Activated gamma-delta T cell (primary cell): Measurements from ENCODE around the gene ACER3.
"Not testable (repeated sequence)": the region's sequence is repeated elsewhere in the genome, so short reads cannot be mapped to it uniquely, and the experiment has no call there.

Experiments
- DNase-seq: peaks from one replicate; lab custom pipeline; 2025; lab: John Stamatoyannopoulos, UW

ACER3 gene

DNA sequence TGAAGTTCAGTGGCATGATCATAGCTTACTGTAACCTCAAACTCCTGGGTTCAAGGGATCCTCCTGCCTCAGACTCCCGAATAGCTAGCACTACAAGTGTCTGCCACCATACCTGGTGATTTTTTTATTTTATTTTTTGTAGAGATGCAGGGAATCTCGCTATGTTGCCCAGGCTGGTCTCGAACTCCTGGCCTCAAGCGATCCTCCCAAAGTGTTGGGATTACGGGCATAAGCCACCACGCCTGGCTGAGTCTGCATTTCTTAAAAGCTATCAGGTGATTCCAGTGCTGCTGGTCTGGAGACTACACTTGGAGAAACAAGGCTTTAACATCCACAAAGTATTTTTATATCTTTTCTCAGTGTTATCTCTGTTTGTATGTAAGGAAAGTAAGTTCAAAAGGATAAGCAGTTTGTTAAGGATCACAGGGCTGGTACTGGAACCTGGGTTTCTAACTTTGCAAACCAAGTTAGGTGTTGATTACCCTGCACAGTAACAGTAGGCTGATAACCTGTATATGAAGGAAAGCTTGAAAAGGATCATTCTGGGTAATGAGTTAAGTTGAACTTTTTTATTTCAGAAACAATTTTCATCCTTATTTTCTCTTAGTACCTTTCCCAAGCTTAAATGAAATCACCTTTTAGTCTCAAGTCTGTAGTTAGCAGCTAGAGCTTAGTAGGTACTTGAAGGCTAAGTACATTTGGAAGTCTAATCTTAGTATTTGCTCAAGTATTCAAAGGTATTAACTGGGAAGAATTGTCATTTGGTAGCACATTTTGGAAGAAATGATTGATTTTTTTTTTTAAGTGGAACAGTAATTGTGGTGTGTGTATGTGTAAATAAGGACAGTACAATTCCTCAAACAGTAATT lies 12.5 kb downstream of the ACER3 start:
- no peak for DNase-seq

DNA sequence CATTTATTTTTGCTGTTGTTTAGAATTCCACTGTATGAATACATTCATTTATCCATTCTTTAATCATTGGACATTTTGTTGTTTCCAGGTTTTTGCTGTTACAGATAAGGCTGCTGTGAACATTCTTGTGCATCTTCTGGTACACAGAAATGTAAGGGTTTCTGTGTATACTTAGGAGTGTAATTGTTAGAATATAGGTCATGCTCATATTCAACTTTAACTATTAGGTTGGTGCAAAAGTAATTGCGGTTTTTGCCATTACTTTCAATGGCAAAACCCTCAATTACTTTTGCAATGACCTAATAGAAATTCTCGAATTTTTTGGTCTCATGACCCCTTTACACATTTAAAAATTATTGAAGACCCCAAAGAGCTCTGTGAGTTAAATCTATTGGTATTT lies 17.3 kb downstream of the ACER3 start:
- no peak for DNase-seq

- no peak for DNase-seq
Observed at GRCh38 chr11:76880314-76880713, 19.6 kb downstream of the ACER3 start.

DNA sequence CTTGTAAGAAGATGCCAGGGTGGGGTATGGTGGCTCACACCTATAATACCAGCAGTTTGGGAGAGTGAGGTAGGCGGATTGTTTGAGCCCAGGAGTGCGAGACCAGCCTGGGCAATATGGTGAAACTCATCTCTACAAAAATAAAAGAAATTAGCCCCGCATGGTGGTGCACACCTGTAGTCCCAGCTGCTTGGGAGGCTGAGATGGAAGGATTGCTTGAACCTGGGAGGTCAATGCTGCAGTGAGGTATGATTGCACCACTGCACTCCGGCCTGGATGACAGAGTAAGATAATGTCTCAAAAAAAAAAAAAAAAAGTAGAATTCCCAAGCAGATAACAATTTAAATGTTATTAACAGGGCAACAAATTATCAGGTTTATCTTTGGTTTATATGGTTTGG lies 20.2 kb downstream of the ACER3 start:
- no peak for DNase-seq

DNA sequence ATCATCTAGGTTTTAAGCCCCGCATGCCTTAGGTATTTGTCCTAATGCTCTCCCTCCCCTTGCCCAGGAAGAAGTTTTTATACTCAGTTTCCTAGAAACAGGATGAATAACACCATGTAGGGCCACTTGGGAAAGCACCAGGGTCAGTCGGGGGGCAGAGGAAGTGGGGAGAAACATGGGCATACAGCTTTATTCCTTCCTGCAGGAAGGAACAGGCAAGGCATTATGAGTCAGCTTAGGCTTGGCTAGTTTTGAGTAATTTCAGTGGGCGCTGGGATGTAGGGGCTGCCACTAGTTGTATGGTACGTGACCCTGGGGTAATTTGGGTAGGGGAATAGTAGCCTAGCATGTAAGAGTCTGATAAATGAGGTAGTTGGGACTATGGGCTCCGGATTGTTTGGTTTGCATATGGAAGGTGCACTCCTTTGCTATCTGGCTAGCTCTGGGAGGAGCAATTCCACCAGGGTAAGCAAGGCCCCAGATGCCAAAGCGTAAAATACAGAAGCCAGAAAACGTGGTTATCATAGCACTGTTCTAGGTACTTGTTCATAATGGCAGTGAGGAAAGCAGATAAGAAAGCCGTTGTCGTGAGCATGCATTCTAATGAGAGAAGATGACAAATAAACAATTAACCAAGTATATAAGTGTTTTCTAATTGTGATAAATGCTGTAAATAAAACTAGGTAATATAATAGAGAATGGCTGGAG lies 24.8 kb downstream of the ACER3 start:
- DNase-seq: no peak

- no peak for DNase-seq
Observed at GRCh38 chr11:76888989-76889388, 28.3 kb downstream of the ACER3 start.

DNA sequence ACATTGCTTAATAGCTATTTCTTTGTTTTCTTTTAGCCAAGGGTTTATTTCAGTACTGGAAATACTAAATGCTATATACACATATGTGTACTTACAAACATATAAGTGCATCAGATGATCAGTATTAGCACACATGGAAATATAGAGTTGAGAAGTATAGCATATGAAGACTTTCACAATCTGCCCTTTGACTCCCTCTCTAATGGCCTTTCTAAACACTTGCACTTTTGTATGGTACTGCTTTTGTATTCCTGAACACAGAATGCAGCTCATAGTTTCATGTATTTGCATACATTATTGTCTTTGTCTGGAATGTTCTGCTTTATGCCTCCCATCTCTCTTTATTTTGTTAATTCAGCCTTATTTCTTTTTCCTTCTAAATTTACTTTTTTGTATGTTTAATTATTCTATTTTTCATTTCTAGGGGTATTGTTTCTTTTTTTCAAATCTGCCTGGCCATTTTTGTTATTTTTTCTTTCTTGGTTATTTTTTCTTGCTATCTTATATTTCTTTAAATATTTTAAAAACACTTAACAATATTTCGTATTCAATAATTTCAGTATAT lies 28.8 kb downstream of the ACER3 start:
- DNase-seq: no peak

DNA sequence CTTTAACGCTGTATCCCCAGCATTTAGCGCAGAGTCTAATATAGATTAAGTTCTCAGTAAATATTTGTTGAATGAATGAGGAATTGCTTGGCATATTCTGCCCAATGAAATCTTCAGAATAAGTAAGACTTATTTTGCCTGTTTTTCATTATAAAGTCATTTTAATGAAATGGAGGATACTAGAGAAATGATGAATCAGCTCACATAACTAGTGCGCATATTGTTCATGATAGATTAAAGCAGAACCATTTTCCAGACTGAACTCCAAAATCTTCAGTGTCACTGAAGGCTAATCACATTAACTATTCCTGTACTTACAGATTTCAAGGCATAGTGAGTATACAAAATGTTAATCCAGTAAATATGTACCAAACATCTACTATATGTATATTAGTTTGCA lies 29.6 kb downstream of the ACER3 start:
- DNase-seq: no peak

- DNase-seq: no peak
Observed at GRCh38 chr11:76891285-76891684, 30.6 kb downstream of the ACER3 start.

- DNase-seq: no peak
Observed at GRCh38 chr11:76891793-76892192, 31.1 kb downstream of the ACER3 start.

GRCh38 chr11:76892306-76892705 lies 31.6 kb downstream of the ACER3 start:
- no peak for DNase-seq

GRCh38 chr11:76897233-76897632 lies 36.5 kb downstream of the ACER3 start:
- DNase-seq: no peak

- no peak for DNase-seq
Observed at GRCh38 chr11:76901144-76901543, 40.4 kb downstream of the ACER3 start.

DNA sequence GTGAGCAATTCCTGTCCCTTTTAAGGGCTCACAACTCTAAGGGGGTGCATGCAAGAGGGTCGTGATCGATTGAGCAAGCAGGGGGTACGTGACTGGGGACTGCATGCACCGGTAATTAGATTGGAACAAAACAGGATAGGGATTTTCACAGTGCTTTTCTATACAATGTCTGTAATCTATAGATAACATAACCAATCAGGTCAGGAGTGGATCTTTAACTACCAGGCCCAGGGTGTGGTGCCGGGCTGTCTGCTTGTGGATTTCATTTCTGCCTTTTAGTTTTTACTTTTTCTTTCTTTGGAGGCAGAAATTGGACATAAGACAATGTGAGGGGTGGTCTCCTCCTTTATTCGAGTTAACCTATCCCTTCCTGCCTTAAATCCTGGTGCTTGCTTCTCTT lies 40.9 kb downstream of the ACER3 start:
- not testable (repeated sequence) for DNase-seq

DNA sequence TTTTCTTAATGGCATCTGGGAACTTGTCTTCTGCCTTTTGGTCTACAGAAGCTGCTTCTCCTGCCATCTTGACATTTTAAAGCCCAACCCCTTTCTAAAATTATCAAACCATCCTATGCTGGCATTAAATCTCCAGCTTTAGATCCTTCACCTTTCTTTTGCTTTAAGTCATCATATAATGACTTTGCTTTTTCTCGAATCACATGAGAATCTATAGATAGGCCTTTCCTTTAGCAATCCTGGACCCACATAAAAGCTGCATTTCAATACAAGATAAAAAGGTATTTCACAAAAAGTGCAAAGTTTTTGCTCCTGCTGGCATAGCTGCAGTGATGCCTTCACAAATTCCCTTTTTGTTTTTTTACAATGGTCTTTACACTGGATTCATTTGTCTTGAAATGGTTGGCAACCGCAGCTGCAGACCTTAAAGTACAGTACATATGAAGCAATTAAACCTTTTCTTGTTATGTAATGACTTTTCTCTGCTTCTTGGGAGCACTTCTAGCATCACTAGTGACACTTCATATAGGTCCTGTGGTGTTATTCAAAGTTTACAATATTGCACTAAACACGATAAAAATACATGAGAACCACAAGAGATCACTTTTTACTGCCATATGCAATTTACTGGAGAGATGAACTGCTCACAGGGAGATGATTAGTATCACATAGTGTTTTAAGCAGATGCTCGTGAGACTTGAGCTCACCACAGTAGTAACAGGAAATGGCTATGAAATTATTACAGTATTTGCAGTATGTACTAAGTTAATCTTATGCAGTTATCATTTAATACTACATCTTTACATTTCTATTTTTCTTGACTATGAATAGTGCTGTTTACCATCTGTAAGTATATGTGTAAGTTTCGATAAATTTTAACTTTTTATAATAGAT lies 41.6 kb downstream of the ACER3 start:
- DNase-seq: no peak

DNA sequence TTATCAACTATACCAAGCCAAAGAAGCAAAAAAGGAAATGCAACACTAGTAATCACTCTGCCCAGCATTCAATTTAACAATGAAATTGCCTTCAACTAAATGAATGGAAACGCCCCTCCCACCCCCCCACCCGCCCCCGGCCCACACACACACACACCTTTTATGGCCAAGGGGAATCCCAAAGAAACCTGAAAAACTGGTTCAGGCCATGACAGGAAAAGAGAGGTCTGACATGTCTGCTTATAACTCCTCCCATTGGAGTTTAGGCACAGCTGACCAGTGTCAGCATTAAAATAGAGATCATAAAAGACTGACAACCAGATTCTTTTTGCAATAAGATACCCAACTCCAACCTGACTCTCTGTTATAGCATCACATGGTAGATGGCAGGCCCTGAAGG lies 42.6 kb downstream of the ACER3 start:
- DNase-seq: no peak

GRCh38 chr11:76910620-76911414 lies 50.1 kb downstream of the ACER3 start:
- DNase-seq: no peak

- no peak for DNase-seq
Observed at GRCh38 chr11:76911415-76911808, 50.7 kb downstream of the ACER3 start.

- DNase-seq: no peak
Observed at GRCh38 chr11:76916712-76917111, 56.0 kb downstream of the ACER3 start.

- no peak for DNase-seq
Observed at GRCh38 chr11:76918941-76919386, 58.2 kb downstream of the ACER3 start.

DNA sequence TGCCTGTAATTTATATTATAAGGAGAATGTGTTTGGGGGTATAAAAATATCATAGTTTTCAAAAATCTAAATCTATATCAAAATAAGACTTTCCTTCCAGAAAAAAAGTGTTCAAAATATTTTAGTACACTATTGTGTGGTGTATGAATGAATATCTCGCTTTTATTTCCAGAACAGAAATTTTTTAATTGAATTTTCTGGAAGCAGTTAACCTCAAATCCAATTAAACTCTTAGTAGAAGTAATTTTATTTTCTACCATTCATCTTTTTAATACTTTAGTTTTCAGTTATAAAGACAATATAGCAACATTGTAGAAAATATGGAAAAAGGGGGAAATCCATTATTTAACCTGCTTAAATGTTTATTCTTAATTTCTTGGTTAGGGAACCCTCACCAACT lies 58.7 kb downstream of the ACER3 start:
- DNase-seq: no peak
